Measurements from ENCODE around the gene C1orf146. TPM values are rescaled to one million over a fixed set of nuclear protein-coding genes. Genes with fewer than 3 reads are reported as not detected.
"Not testable (repeated sequence)": the region's sequence is repeated elsewhere in the genome, so short reads cannot be mapped to it uniquely, and the experiment has no call there.

C1orf146 gene
- total RNA-seq, 1 donor from 2014 or later, result not detected

GRCh38 chr1:92228401-92228800 lies 10.7 kb downstream of the C1orf146 start:
- H3K36me3 ChIP-seq, result no peaks in the 10 kb centered on the region
- no peaks in the 10 kb centered on the region for H3K4me1 ChIP-seq
- H3K27ac ChIP-seq, result no peak overlapping the region
- DNase-seq (no peak), ATAC-seq (no peak)
- intact Hi-C loops (cut with DNase I), result no loop called here
- H3K9me3 ChIP-seq, result no peaks in the 10 kb centered on the region
- H3K4me3 ChIP-seq, result no peak overlapping the region
- no peaks in the 10 kb centered on the region for H3K27me3 ChIP-seq
- TF ChIP-seq CTCF (IDR thresholded peaks at IDR 0.05), result no peak

GRCh38 chr1:92230736-92231135 lies 13.0 kb downstream of the C1orf146 start:
- no peaks in the 10 kb centered on the region for H3K4me1 ChIP-seq
- H3K9me3 ChIP-seq, result no peaks in the 10 kb centered on the region
- no peak for TF ChIP-seq CTCF (IDR thresholded peaks at IDR 0.05)
- DNase-seq (no peak), ATAC-seq (no peak)
- no peak overlapping the region for H3K27ac ChIP-seq
- intact Hi-C loops (cut with DNase I), result no loop called here
- no peak overlapping the region for H3K4me3 ChIP-seq
- no peaks in the 10 kb centered on the region for H3K36me3 ChIP-seq
- no peaks in the 10 kb centered on the region for H3K27me3 ChIP-seq

GRCh38 chr1:92240034-92240433 lies 22.3 kb downstream of the C1orf146 start:
- H3K9me3 ChIP-seq, result no peaks in the 10 kb centered on the region
- TF ChIP-seq CTCF (IDR thresholded peaks at IDR 0.05), result no peak
- no peak for ATAC-seq

GRCh38 chr1:92244376-92244775 lies 26.7 kb downstream of the C1orf146 start:
- no peak for TF ChIP-seq CTCF (IDR thresholded peaks at IDR 0.05)
- Histone ChIP-seq H3K27ac (no peak overlapping the region), H3K4me3 (no peak overlapping the region), H3K9me3 (no peaks in the 10 kb centered on the region), H3K4me1 (no peaks in the 10 kb centered on the region), H3K27me3 (no peaks in the 10 kb centered on the region), H3K36me3 (peaks cover 20% of the 10 kb centered on the region)
- ATAC-seq (no peak), DNase-seq (no peak)
- intact Hi-C loops (cut with DNase I), result no loop called here

More at GRCh38 chr1:92240034-92240433, 22.3 kb downstream of the C1orf146 start:
- H3K27me3 ChIP-seq, result no peaks in the 10 kb centered on the region
- no peak for DNase-seq
- no peaks in the 10 kb centered on the region for H3K4me1 ChIP-seq
- H3K4me3 ChIP-seq, result no peak overlapping the region
- intact Hi-C loops (cut with DNase I), result no loop called here
- no peak overlapping the region for H3K27ac ChIP-seq
- no peaks in the 10 kb centered on the region for H3K36me3 ChIP-seq

- H3K27ac ChIP-seq; H3K27me3 ChIP-seq; H3K4me1 ChIP-seq; DNase-seq; H3K9me3 ChIP-seq; H3K4me3 ChIP-seq; ATAC-seq; intact Hi-C loops (cut with DNase I): not testable (repeated sequence)
- peaks cover 33% of the 10 kb centered on the region for H3K36me3 ChIP-seq
Measured at GRCh38 chr1:92254714-92255113, 37.0 kb downstream of the C1orf146 start.

- peaks cover 56% of the 10 kb centered on the region for H3K36me3 ChIP-seq
Measured at GRCh38 chr1:92259350-92259749, 41.6 kb downstream of the C1orf146 start.

More at GRCh38 chr1:92259350-92259749, 41.6 kb downstream of the C1orf146 start:
- ATAC-seq, result no peak
- H3K4me3 ChIP-seq, result no peak overlapping the region
- intact Hi-C loops (cut with DNase I), result no loop called here
- H3K27me3 ChIP-seq, result no peaks in the 10 kb centered on the region
- H3K4me1 ChIP-seq, result no peaks in the 10 kb centered on the region
- no peak for DNase-seq
- TF ChIP-seq CTCF (IDR thresholded peaks at IDR 0.05), result no peak
- no peaks in the 10 kb centered on the region for H3K9me3 ChIP-seq
- H3K27ac ChIP-seq, result no peak overlapping the region

All from upper lobe of right lung (tissue), 1 donor.